Nephron (organoid): Measurements from ENCODE around the gene IGBP1.
A peak's percentile ranks its signal among the peaks of the same experiment; 100 is the strongest.

Experiments
- H3K27ac Mint-ChIP-seq, 3 experiments: 2 replicates each; pipeline ENCODE4 v1.8.0; 2020; ENCODE audit warnings: mixed read lengths in 3 of 3, mild to moderate bottlenecking in 2 of 3, moderate library complexity in 1 of 3
- H3K27me3 Mint-ChIP-seq: 2 replicates; pipeline ENCODE4 v1.8.0; 2021; ENCODE audit warnings: low read depth, mild to moderate bottlenecking, moderate library complexity, mixed read lengths
- H3K36me3 Mint-ChIP-seq: 2 replicates; pipeline ENCODE4 v1.8.0; 2020; ENCODE audit warnings: low read depth, mixed read lengths
- H3K4me1 Mint-ChIP-seq: 2 replicates; pipeline ENCODE4 v1.8.0; 2020; ENCODE audit warnings: mixed read lengths
- H3K4me3 Mint-ChIP-seq, 3 experiments: 2 replicates each; pipeline ENCODE4 v1.8.0; 2020; ENCODE audit warnings: mild to moderate bottlenecking in 3 of 3, mixed read lengths in 3 of 3, moderate library complexity in 2 of 3
- H3K9me3 Mint-ChIP-seq: 2 replicates; pipeline ENCODE4 v1.8.0; 2020; ENCODE audit warnings: mixed read lengths
- TF ChIP-seq, protein P1 (sequence below), 3 experiments: fragments of 200-600 bp; sonication (generic); IDR thresholded peaks; one replicate each; pipeline ENCODE4 v1.5.0; 2021; ENCODE audit warnings: antibody characterized with exemption in 3 of 3; ENCODE audit not compliant: unreplicated experiment in 3 of 3

IGBP1 gene

DNA sequence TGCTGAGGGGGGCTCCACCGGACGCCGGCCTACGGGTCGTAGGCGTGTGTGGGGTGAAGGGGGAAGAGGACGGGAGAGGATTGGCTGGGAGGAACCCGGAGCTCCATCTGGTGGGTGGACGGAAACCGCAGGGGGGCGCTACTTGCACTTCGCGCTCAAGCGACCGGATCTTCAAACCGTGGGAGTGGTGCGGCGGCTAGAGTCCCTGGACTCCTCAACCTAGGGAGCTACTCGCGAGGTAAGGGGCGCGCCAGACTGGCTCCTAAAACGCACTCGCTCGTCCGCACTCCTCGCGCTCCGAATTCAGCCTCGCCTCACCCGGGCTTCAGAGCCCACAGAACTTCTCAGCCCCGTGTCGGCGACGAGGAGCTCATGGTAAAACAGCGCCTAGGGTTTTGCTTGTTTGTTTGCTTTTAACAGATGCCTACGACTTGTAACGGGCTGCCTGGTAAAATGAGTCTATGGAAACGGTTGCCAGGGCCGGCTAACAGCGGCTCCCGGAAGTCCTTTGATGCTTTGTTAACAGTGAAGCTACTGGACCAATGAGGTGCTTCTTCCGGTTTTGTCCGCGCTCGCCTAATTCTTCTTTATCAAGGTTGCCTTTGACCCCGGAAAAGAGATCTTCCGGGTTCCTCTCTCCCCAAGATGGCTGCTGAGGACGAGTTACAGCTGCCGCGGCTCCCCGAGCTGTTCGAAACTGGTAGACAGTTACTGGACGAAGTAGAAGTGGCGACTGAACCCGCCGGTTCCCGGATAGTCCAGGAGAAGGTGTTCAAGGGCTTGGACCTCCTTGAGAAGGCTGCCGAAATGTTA is at the start of gene IGBP1:
Gene IGBP1 (plus strand): TSS at position 145 of the 813 bp plus-strand sequence. CDS start 501 bp downstream, at position 646.
- Mint-ChIP-seq H3K4me1 (peaks cover 13% of the 10 kb centered on the region), H3K27me3 (no peaks in the 10 kb centered on the region), H3K4me3 (peak within 1 kb of the TSS; percentile 98 to 100 (median 99)), H3K9me3 (peaks cover 4% of the 10 kb centered on the region), H3K27ac (peak within 1 kb of the TSS; percentile 78 to 98 (median 97)), H3K36me3 (peaks cover 12% of the 10 kb centered on the region)
- TF ChIP-seq, protein P1, sequence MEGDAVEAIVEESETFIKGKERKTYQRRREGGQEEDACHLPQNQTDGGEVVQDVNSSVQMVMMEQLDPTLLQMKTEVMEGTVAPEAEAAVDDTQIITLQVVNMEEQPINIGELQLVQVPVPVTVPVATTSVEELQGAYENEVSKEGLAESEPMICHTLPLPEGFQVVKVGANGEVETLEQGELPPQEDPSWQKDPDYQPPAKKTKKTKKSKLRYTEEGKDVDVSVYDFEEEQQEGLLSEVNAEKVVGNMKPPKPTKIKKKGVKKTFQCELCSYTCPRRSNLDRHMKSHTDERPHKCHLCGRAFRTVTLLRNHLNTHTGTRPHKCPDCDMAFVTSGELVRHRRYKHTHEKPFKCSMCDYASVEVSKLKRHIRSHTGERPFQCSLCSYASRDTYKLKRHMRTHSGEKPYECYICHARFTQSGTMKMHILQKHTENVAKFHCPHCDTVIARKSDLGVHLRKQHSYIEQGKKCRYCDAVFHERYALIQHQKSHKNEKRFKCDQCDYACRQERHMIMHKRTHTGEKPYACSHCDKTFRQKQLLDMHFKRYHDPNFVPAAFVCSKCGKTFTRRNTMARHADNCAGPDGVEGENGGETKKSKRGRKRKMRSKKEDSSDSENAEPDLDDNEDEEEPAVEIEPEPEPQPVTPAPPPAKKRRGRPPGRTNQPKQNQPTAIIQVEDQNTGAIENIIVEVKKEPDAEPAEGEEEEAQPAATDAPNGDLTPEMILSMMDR (IDR thresholded peaks at IDR 0.05; ENCODE audit: unreplicated experiment in 3 of 3) = peak; percentile 61 to 70 (median 63)

DNA sequence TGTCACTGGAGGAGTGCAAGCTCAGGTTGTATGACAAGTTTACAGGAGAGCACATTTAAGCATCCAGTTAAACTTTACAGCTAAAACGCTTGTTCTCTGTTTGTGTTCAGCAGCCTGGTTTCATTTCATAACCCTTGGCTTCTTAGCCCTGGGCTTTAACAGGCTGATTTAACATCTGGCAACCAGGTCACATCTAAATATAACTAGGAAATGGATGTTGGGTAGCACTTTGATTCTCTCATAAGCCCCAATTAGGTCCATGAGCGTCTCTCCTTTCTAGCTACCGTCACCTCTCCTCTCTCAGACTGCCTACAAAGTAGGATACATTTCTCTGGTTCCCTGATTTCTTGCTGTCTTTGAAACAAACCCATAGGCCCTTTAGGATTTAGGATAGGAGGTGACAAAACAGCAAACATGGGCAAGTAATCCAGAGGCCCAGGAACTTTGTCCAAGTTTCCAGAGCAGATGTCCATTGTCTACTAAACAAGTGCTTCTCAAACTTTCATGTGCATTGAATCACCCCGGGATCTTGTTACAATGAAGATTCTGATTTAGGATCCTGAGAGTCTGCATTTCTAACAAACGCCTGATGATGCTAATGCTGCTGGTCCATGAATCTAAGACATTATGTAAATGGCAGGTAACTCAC is 48.5 kb upstream of the IGBP1 start:
- no peak overlapping the region for H3K27ac Mint-ChIP-seq
- TF ChIP-seq, protein P1 (IDR thresholded peaks at IDR 0.05; ENCODE audit: unreplicated experiment in 3 of 3) = no peak
- no peaks in the 10 kb centered on the region for H3K36me3 Mint-ChIP-seq
- peaks cover 3% of the 10 kb centered on the region for H3K9me3 Mint-ChIP-seq
- H3K27me3 Mint-ChIP-seq = no peaks in the 10 kb centered on the region
- H3K4me1 Mint-ChIP-seq = peaks cover 12% of the 10 kb centered on the region
- no peak overlapping the region for H3K4me3 Mint-ChIP-seq

DNA sequence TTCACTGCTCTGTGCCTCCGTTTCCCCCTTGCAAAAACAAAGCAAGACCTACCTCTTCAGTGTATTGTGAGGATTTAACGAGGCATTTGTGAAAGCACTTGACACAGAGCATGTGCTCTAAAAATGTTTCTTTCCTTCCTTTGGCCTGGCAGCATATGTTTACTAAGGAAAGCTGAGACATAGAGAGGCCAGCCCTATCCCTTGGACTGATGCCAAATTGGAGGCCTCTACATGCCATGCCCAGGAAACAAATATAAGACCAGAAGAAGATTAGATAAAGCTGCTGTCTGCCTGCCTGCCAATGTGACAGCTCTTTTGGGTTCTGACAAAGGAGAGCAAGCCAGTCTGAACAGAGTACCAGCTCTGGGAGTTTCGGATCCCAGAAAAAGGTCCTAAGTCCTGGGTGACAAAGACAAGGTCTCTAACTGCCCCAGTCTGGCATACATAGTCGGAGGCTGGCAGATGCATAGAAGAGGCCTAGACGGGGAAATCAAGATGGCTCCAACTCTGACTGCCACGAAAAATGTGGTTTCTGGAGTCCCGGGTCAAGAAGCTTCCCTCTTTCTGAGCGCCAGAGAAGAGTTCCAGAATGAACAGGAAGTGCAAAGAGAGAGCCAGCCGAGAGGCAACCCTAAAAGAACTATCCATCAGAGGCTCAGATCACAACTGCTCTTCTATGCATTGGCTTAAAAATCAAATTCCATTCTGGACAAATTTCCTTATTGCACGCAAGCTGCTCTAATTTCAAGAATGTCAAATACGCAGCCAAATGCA is 45.2 kb upstream of the IGBP1 start:
- TF ChIP-seq, protein P1 (IDR thresholded peaks at IDR 0.05; ENCODE audit: unreplicated experiment in 3 of 3) = no peak
- H3K4me1 Mint-ChIP-seq = peaks cover 12% of the 10 kb centered on the region

DNA sequence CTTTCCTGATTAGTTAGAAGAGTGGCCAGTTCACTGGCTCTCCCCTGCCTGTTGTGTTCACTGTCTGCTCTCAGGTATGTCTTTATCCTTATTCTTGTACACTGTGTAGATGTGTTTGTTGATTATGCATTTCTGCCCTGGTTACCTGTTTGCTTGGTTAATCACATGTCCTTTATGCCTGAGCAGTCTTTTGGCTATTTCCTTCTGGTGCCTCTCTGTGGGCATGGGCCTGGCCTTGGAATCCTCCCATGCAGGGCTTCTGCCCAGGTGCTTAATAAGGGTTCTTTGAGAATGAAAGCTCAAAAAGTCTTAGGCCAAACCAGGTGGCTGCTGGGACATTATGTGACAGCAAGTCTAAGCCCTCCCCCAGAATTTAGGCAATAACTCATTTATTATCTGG is 44.5 kb upstream of the IGBP1 start:
- Mint-ChIP-seq H3K36me3 (no peaks in the 10 kb centered on the region), H3K27ac (peak overlapping the region in 1 of 3 experiments; percentile 30), H3K9me3 (peaks cover 5% of the 10 kb centered on the region), H3K4me1 (peaks cover 12% of the 10 kb centered on the region), H3K4me3 (no peak overlapping the region), H3K27me3 (no peaks in the 10 kb centered on the region)
- TF ChIP-seq, protein P1 (IDR thresholded peaks at IDR 0.05; ENCODE audit: unreplicated experiment in 3 of 3) = no peak

More for the DNA sequence above, 45.2 kb upstream of the IGBP1 start:
- H3K27ac Mint-ChIP-seq = peak overlapping the region in 2 of 3 experiments; percentile 0 to 30
- no peaks in the 10 kb centered on the region for H3K36me3 Mint-ChIP-seq
- H3K27me3 Mint-ChIP-seq = no peaks in the 10 kb centered on the region
- H3K4me3 Mint-ChIP-seq = no peak overlapping the region
- peaks cover 2% of the 10 kb centered on the region for H3K9me3 Mint-ChIP-seq

DNA sequence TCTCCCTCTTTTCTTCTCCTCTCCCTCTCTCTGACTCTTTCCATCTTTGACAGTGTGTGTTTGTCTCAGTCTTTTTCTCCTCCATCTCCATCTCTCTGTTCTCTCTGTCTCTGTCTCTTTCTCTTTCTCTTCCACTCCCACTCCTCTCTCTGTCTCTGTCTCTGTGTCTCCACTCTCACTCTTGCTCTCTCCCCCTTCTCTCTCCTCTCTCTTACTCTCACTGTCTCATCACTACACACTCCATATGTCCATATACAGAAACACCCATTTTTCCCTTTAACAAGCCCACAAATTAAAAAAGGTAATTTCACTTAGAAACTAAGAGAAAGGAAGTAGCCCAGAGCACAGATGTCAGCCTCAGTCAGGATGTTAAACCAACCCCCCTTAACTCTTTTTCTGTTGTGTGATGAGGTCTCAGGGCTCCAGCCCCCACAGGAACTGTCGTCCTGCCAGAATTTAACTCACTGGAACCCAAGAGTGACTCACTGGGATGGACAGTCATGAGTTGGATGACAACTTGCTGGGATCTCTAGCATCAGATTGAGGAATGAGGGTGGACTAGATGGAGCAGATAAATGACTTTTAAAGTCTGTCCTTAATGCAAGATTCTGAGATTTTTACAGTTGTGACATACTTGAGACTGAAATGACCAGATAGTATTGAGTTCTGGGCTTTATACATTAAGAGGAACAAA is 43.5 kb upstream of the IGBP1 start:
- TF ChIP-seq, protein P1 (IDR thresholded peaks at IDR 0.05; ENCODE audit: unreplicated experiment in 3 of 3) = no peak
- H3K9me3 Mint-ChIP-seq = peaks cover 5% of the 10 kb centered on the region
- H3K4me3 Mint-ChIP-seq = no peak overlapping the region
- H3K36me3 Mint-ChIP-seq = no peaks in the 10 kb centered on the region
- no peaks in the 10 kb centered on the region for H3K27me3 Mint-ChIP-seq
- H3K27ac Mint-ChIP-seq = no peak overlapping the region
- peaks cover 12% of the 10 kb centered on the region for H3K4me1 Mint-ChIP-seq
